DND-41 (cell line): ENCODE data around the gene MIGA2.

ENCODE experiments used
- ATAC-seq: fragments of 200-7000 bp; cut with Tn5 transposase; 3 replicates; pipeline ENCODE4 v1.9.1; 2021; ENCODE audit warnings: low read depth; ENCODE audit not compliant: insufficient read depth
- DNase-seq: peaks from one replicate; pipeline ENCODE4 v3.0.0-alpha.2; 2020
- H2AFZ ChIP-seq: 2 replicates; pipeline ENCODE4 v1.6.0; 2012; ENCODE audit warnings: low read depth, low read length
- H3K27ac ChIP-seq: 2 replicates; pipeline ENCODE4 v1.5.1; 2012; ENCODE audit warnings: low read length, inconsistent platforms
- H3K27me3 ChIP-seq: fragments of 200-600 bp; sonication (generic); 2 replicates; pipeline ENCODE4 v1.6.0; 2012; ENCODE audit warnings: low read length, mild to moderate bottlenecking, inconsistent platforms; ENCODE audit not compliant: insufficient read depth, poor library complexity
- H3K36me3 ChIP-seq: 2 replicates; pipeline ENCODE4 v1.5.1; 2012; ENCODE audit warnings: low read length, inconsistent platforms; ENCODE audit not compliant: insufficient read depth
- H3K4me1 ChIP-seq: 2 replicates; pipeline ENCODE4 v1.5.1; 2012; ENCODE audit warnings: mild to moderate bottlenecking, low read length; ENCODE audit not compliant: insufficient read depth
- H3K4me2 ChIP-seq: 2 replicates; pipeline ENCODE4 v1.6.0; 2012; ENCODE audit warnings: mild to moderate bottlenecking, moderate library complexity, low read length, inconsistent platforms; ENCODE audit not compliant: insufficient read depth
- H3K4me3 ChIP-seq, 2 experiments: fragments of 200-600 bp in 1 of 2; shearing (Covaris generic) in 1 of 2; 2 replicates each; pipeline ENCODE4 v1.5.1; 2012 to 2016; ENCODE audit warnings: inconsistent platforms in 2 of 2, low read length in 2 of 2, mild to moderate bottlenecking in 2 of 2, low read depth in 1 of 2, moderate library complexity in 1 of 2
- H3K79me2 ChIP-seq: 2 replicates; pipeline ENCODE4 v1.6.0; 2012; ENCODE audit warnings: low read length, inconsistent platforms; ENCODE audit not compliant: insufficient read depth
- H3K9ac ChIP-seq: 2 replicates; pipeline ENCODE4 v1.6.0; 2012; ENCODE audit warnings: low read depth, mild to moderate bottlenecking, inconsistent platforms, low read length, moderate library complexity
- H3K9me3 ChIP-seq: 2 replicates; pipeline ENCODE4 v1.5.1; 2012; ENCODE audit warnings: low read length, moderate library complexity, mild to moderate bottlenecking, inconsistent platforms; ENCODE audit not compliant: insufficient read depth, severe bottlenecking
- H4K20me1 ChIP-seq: 2 replicates; pipeline ENCODE4 v1.6.0; 2012; ENCODE audit warnings: low read length; ENCODE audit not compliant: insufficient read depth
- CTCF ChIP-seq: IDR thresholded peaks from 2 replicates; pipeline ENCODE4 v1.5.1; 2012; ENCODE audit warnings: borderline replicate concordance, low read length, moderate library complexity, mild to moderate bottlenecking; ENCODE audit not compliant: poor library complexity, severe bottlenecking; ENCODE audit errors: extremely low read depth
- EZH2 ChIP-seq: IDR thresholded peaks from 3 replicates; pipeline ENCODE4 v1.6.1; 2012; ENCODE audit warnings: borderline replicate concordance, low read depth, mild to moderate bottlenecking, moderate library complexity, low read length, inconsistent platforms; ENCODE audit not compliant: severe bottlenecking

MIGA2 gene

GRCh38 chr9:129102095-129102525 lies 65.7 kb downstream of the MIGA2 start:
- DNase-seq (no peak), ATAC-seq (no peak)
- Histone ChIP-seq H2AFZ (no peak overlapping the region), H3K9me3 (no peaks in the 10 kb centered on the region), H3K27ac (no peak overlapping the region), H3K36me3 (no peaks in the 10 kb centered on the region), H3K4me3 (no peak overlapping the region), H3K4me1 (no peaks in the 10 kb centered on the region), H3K9ac (no peak overlapping the region), H4K20me1 (no peaks in the 10 kb centered on the region), H3K4me2 (no peak overlapping the region), H3K79me2 (no peaks in the 10 kb centered on the region), H3K27me3 (no peaks in the 10 kb centered on the region)
- TF ChIP-seq CTCF (no peak), EZH2 (no peak)

GRCh38 chr9:129102791-129103594 lies 66.6 kb downstream of the MIGA2 start:
- no peaks in the 10 kb centered on the region for H3K36me3 ChIP-seq
- H3K27ac ChIP-seq, result no peak overlapping the region
- ATAC-seq (peak; percentile 85), DNase-seq (peak; percentile 39)
- no peak overlapping the region for H3K9ac ChIP-seq
- TF ChIP-seq EZH2 (no peak), CTCF (peak; percentile 57)
- no peaks in the 10 kb centered on the region for H3K4me1 ChIP-seq
- H3K4me3 ChIP-seq, result no peak overlapping the region
- H3K27me3 ChIP-seq, result no peaks in the 10 kb centered on the region
- no peak overlapping the region for H2AFZ ChIP-seq
- H3K9me3 ChIP-seq, result no peaks in the 10 kb centered on the region
- no peak overlapping the region for H3K4me2 ChIP-seq
- no peaks in the 10 kb centered on the region for H3K79me2 ChIP-seq
- H4K20me1 ChIP-seq, result no peaks in the 10 kb centered on the region

GRCh38 chr9:129103595-129103965 lies 67.2 kb downstream of the MIGA2 start:
- ATAC-seq, result no peak
- Histone ChIP-seq H3K27me3 (no peaks in the 10 kb centered on the region), H3K4me1 (no peaks in the 10 kb centered on the region), H3K4me2 (no peak overlapping the region), H3K27ac (no peak overlapping the region), H3K79me2 (no peaks in the 10 kb centered on the region), H4K20me1 (no peaks in the 10 kb centered on the region), H2AFZ (no peak overlapping the region), H3K4me3 (no peak overlapping the region), H3K36me3 (no peaks in the 10 kb centered on the region), H3K9ac (no peak overlapping the region), H3K9me3 (no peaks in the 10 kb centered on the region)
- no peak for TF ChIP-seq CTCF
- no peak for TF ChIP-seq EZH2
- DNase-seq, result no peak
